ENCODE results near the gene DTNB.

DNA sequence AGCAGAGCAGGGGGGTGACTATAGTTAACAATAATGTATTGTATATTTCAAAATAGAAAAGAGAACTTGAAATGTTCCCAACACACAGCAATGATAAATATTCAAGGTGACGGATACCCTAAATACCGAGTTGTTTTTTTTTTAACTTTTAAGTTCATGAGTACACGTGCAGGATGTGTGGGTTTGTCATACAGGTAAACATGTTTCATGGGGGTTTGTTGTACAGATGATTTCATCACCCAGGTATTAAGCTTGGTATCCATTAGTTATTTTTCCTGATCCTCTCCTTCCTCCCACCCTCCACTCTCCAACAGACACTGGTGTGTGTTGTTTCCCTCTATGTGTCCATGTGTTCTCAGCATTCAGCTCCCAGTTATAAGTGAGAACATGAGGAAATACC lies 167.2 kb downstream of the DTNB start:
- TF ChIP-seq, protein P1, sequence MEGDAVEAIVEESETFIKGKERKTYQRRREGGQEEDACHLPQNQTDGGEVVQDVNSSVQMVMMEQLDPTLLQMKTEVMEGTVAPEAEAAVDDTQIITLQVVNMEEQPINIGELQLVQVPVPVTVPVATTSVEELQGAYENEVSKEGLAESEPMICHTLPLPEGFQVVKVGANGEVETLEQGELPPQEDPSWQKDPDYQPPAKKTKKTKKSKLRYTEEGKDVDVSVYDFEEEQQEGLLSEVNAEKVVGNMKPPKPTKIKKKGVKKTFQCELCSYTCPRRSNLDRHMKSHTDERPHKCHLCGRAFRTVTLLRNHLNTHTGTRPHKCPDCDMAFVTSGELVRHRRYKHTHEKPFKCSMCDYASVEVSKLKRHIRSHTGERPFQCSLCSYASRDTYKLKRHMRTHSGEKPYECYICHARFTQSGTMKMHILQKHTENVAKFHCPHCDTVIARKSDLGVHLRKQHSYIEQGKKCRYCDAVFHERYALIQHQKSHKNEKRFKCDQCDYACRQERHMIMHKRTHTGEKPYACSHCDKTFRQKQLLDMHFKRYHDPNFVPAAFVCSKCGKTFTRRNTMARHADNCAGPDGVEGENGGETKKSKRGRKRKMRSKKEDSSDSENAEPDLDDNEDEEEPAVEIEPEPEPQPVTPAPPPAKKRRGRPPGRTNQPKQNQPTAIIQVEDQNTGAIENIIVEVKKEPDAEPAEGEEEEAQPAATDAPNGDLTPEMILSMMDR (IDR thresholded peaks at IDR 0.05; ENCODE audit: poor library complexity) = no peak
- TF ChIP-seq EZH2 (IDR thresholded peaks at IDR 0.05; ENCODE audit: borderline replicate concordance) = no peak
